HEK293T (cell line): ENCODE data around the gene IFNAR1.

Source experiments
- ARNT ChIP-seq: fragments of 450-650 bp; IDR thresholded peaks from 2 replicates; pipeline ENCODE4 v1.6.1; 2017; ENCODE audit warnings: mild to moderate bottlenecking
- BHLHE40 ChIP-seq: fragments of 450-650 bp; IDR thresholded peaks from 2 replicates; pipeline ENCODE4 v1.6.1; 2016; ENCODE audit warnings: mild to moderate bottlenecking, moderate library complexity, borderline replicate concordance
- ELF4 ChIP-seq: fragments of 450-650 bp; IDR thresholded peaks from 2 replicates; pipeline ENCODE4 v1.6.1; 2017; ENCODE audit warnings: antibody characterized with exemption
- FOXA1 ChIP-seq: fragments of 450-650 bp; IDR thresholded peaks from 2 replicates; pipeline ENCODE4 v1.6.1; 2016; ENCODE audit warnings: mild to moderate bottlenecking
- FOXK2 ChIP-seq: fragments of 450-650 bp; IDR thresholded peaks from 2 replicates; pipeline ENCODE4 v1.6.1; 2016; ENCODE audit warnings: mild to moderate bottlenecking
- FOXM1 ChIP-seq: fragments of 450-650 bp; IDR thresholded peaks from 2 replicates; pipeline ENCODE4 v1.6.1; 2017; ENCODE audit warnings: mild to moderate bottlenecking, borderline replicate concordance
- HDGF ChIP-seq: fragments of 450-650 bp; IDR thresholded peaks from 2 replicates; pipeline ENCODE4 v1.6.1; 2017; ENCODE audit warnings: antibody characterized with exemption, borderline replicate concordance
- L3MBTL2 ChIP-seq: fragments of 450-650 bp; conservative IDR thresholded peaks from 2 replicates; pipeline ENCODE4 v1.6.1; 2016; ENCODE audit warnings: mild to moderate bottlenecking
- NFRKB ChIP-seq: fragments of 450-650 bp; IDR thresholded peaks from 2 replicates; pipeline ENCODE4 v1.6.1; 2016; ENCODE audit warnings: mild to moderate bottlenecking, moderate library complexity
- SP1 ChIP-seq: fragments of 450-650 bp; IDR thresholded peaks from 2 replicates; pipeline ENCODE4 v1.6.1; 2017
- SUZ12 ChIP-seq: fragments of 450-650 bp; IDR thresholded peaks from 2 replicates; pipeline ENCODE4 v1.6.1; 2016; ENCODE audit warnings: mild to moderate bottlenecking
- TARDBP ChIP-seq: fragments of 450-650 bp; IDR thresholded peaks from 2 replicates; pipeline ENCODE4 v1.6.1; 2016
- ZNF384 ChIP-seq: fragments of 450-650 bp; IDR thresholded peaks from 2 replicates; pipeline ENCODE4 v1.6.1; 2016
- TF ChIP-seq, protein P1 (sequence below): fragments of 450-650 bp; IDR thresholded peaks from 2 replicates; pipeline ENCODE4 v1.6.1; 2016

DNA sequence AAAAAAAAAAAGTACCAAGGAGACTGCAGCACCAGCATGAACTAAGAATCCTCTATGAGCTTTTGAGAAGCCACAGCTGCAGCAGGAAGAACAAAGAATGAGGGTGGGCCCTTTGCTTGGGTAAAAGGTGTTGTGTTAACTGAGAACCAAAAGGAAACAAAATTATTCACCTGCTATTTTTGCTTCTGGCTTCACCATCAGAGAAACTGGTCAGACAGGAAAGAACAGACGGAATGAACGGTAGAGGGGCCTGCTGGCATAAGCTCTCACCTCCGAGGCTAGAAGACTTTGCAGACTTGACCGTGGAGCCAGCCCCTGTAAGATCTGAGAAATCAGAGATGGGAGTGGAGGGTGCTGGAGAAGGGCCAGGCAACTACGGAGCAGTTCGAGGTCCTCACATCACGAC, 31.0 kb upstream of the IFNAR1 start:
- no peak for TF ChIP-seq NFRKB
- no peak for TF ChIP-seq SUZ12
- TF ChIP-seq ELF4 = no peak
- TF ChIP-seq SP1 = no peak
- no peak for TF ChIP-seq FOXA1
- TF ChIP-seq FOXM1 = no peak
- TF ChIP-seq TARDBP = no peak
- no peak for TF ChIP-seq ZNF384
- TF ChIP-seq FOXK2 = no peak
- TF ChIP-seq HDGF = no peak
- TF ChIP-seq, protein P1, sequence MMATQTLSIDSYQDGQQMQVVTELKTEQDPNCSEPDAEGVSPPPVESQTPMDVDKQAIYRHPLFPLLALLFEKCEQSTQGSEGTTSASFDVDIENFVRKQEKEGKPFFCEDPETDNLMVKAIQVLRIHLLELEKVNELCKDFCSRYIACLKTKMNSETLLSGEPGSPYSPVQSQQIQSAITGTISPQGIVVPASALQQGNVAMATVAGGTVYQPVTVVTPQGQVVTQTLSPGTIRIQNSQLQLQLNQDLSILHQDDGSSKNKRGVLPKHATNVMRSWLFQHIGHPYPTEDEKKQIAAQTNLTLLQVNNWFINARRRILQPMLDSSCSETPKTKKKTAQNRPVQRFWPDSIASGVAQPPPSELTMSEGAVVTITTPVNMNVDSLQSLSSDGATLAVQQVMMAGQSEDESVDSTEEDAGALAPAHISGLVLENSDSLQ = no peak
- TF ChIP-seq BHLHE40 = no peak
- TF ChIP-seq L3MBTL2 = no peak
- no peak for TF ChIP-seq ARNT
